K562 (cell line): ENCODE results near the gene C20orf141. TPM values are rescaled to one million over a fixed set of nuclear protein-coding genes. Genes with fewer than 3 reads are reported as not detected.

Source experiments
- ARNT ChIP-seq, 2 experiments: fragments of 450-650 bp; IDR thresholded peaks; 2 replicates each; pipeline ENCODE4 v1.6.1; 2016; ENCODE audit warnings: mild to moderate bottlenecking in 1 of 2
- ATF1 ChIP-seq, 2 experiments: fragments of 450-650 bp in 1 of 2; IDR thresholded peaks; 2 replicates each; pipeline ENCODE4 v1.6.1; 2016; ENCODE audit warnings: missing compliant biosample characterization in 1 of 2, missing genetic modification characterization in 1 of 2
- CEBPG ChIP-seq, 3 experiments: fragments of 200-800 bp in 1 of 3; sonication (Bioruptor generic) in 1 of 3; sonication (generic) in 1 of 3; formaldehyde crosslinking in 1 of 3; IDR thresholded peaks in 2 of 3; conservative IDR thresholded peaks in 1 of 3; 2 replicates each; pipeline versions ENCODE4 v1.6.1 to v1.8.0; 2016 to 2022; ENCODE audit warnings: missing compliant biosample characterization in 2 of 3, missing genetic modification characterization in 2 of 3, mild to moderate bottlenecking in 1 of 3, missing genetic modification reagents in 1 of 3
- DDX20 ChIP-seq: fragments of 450-650 bp; IDR thresholded peaks from 2 replicates; pipeline ENCODE4 v1.6.1; 2016; ENCODE audit warnings: missing genetic modification characterization, low read depth, mild to moderate bottlenecking, missing compliant biosample characterization, moderate library complexity
- DPF2 ChIP-seq: fragments of 450-650 bp; IDR thresholded peaks from 2 replicates; pipeline ENCODE4 v1.6.1; 2016
- FOXA1 ChIP-seq: fragments of 450-650 bp; IDR thresholded peaks from 2 replicates; pipeline ENCODE4 v1.6.1; 2016; ENCODE audit warnings: mild to moderate bottlenecking, borderline replicate concordance
- MAFK ChIP-seq: IDR thresholded peaks from 2 replicates; pipeline ENCODE4 v1.6.1; 2011; ENCODE audit warnings: low read length, improper control_type of control experiment
- MCM3 ChIP-seq: fragments of 450-650 bp; IDR thresholded peaks from 2 replicates; pipeline ENCODE4 v1.6.1; 2016
- PML ChIP-seq: IDR thresholded peaks from 2 replicates; pipeline ENCODE4 v1.6.1; 2012; ENCODE audit warnings: low read length, inconsistent platforms
- PRMT5 ChIP-seq: sonication (generic); formaldehyde crosslinking; IDR thresholded peaks from 2 replicates; pipeline ENCODE4 v1.5.0; 2020; ENCODE audit warnings: missing genetic modification reagents
- RAD51 ChIP-seq: fragments of 450-650 bp; IDR thresholded peaks from 2 replicates; pipeline ENCODE4 v1.7.1; 2016; ENCODE audit warnings: low read depth, mild to moderate bottlenecking, borderline replicate concordance
- SIX5 ChIP-seq, 2 experiments: IDR thresholded peaks; 2 replicates each; pipeline ENCODE4 v1.6.1; 2011; ENCODE audit warnings: low read length in 2 of 2, borderline replicate concordance in 1 of 2, low read depth in 1 of 2, mild to moderate bottlenecking in 1 of 2, moderate library complexity in 1 of 2; ENCODE audit not compliant: insufficient read depth in 1 of 2
- SMAD1 ChIP-seq: fragments of 150-350 bp; IDR thresholded peaks from 2 replicates; pipeline ENCODE4 v1.6.1; 2014; ENCODE audit warnings: low read length, low read depth; ENCODE audit not compliant: partially characterized antibody
- SMAD4 ChIP-seq: fragments of 250-450 bp; sonication (Bioruptor Pico); conservative IDR thresholded peaks from 2 replicates; pipeline ENCODE4 v1.8.0; 2021; ENCODE audit warnings: inconsistent platforms, mild to moderate bottlenecking, moderate library complexity
- SNRNP70 ChIP-seq: fragments of 200-400 bp; formaldehyde crosslinking; optimal IDR thresholded peaks from 2 replicates; pipeline ENCODE3; 2017; ENCODE audit warnings: low read depth, low read length
- ZNF445 ChIP-seq: fragments of 250-450 bp; sonication (Bioruptor Pico); IDR thresholded peaks from 2 replicates; pipeline ENCODE4 v1.4.0; 2020; ENCODE audit warnings: low read depth, mild to moderate bottlenecking, moderate library complexity
- polyA plus RNA-seq, 8 experiments: library from polyadenylated mRNA; depleted of rRNA in 4 of 8; stranded (reverse) in 5 of 8; unstranded in 3 of 8; fragments of >200 nt; fragmentation: Nextera tagmentation in 2 of 8; fragmentation: Illumina TruSeq in 1 of 8; extraction: Ambion mirVana in 2 of 8; extraction: Trizol in 1 of 8; gene quantifications; 2 replicates each; pipeline versions ENCODE4 v1.2.1 to v1.2.3, GENCODE V29; 2011 to 2014; ENCODE audit warnings: inconsistent platforms in 1 of 8, missing spikeins in 1 of 8
- total RNA-seq, 7 experiments: library from RNA; depleted of rRNA in 6 of 7; stranded (reverse); fragments of >200 nt in 6 of 7; fragmentation: Illumina TruSeq in 2 of 7; extraction: Trizol in 2 of 7; gene quantifications; 2 replicates each; pipeline versions ENCODE4 v1.2.1 to v1.2.3, GENCODE V29; 2011 to 2021; ENCODE audit warnings: low replicate concordance in 1 of 7
- TF ChIP-seq, protein P1 (sequence below): fragments of 150-350 bp; conservative IDR thresholded peaks from 2 replicates; pipeline ENCODE4 v1.6.1; 2014; ENCODE audit warnings: low read length
- TF ChIP-seq, protein P2 (sequence below): fragments of 450-650 bp; IDR thresholded peaks from 2 replicates; pipeline ENCODE4 v1.6.1; 2016; ENCODE audit warnings: mild to moderate bottlenecking
- TF ChIP-seq, protein P3 (sequence below): fragments of 450-650 bp; IDR thresholded peaks from one replicate; pipeline ENCODE4 v1.6.1; 2018; ENCODE audit warnings: mild to moderate bottlenecking, moderate library complexity; ENCODE audit not compliant: partially characterized antibody
- TF ChIP-seq, protein P4 (sequence below): fragments of 250-450 bp; sonication (Bioruptor Pico); IDR thresholded peaks from 2 replicates; pipeline ENCODE4 v1.4.0; 2020; ENCODE audit warnings: mild to moderate bottlenecking, moderate library complexity

C20orf141 gene
- total and polyA plus RNA-seq, 9 of the 15 experiments (the other 6 are each of a cell fraction or from before 2014, with no cell fraction given) = not detected

- peak; percentile 75 for TF ChIP-seq PML
- no peak for TF ChIP-seq FOXA1
- TF ChIP-seq MCM3 = no peak
- no peak for TF ChIP-seq SIX5 (IDR thresholded peaks at IDR 0.05; ENCODE audit: borderline replicate concordance in 1 of 2, insufficient read depth in 1 of 2, low read depth in 1 of 2, low read length in 2 of 2)
- TF ChIP-seq, protein P1, sequence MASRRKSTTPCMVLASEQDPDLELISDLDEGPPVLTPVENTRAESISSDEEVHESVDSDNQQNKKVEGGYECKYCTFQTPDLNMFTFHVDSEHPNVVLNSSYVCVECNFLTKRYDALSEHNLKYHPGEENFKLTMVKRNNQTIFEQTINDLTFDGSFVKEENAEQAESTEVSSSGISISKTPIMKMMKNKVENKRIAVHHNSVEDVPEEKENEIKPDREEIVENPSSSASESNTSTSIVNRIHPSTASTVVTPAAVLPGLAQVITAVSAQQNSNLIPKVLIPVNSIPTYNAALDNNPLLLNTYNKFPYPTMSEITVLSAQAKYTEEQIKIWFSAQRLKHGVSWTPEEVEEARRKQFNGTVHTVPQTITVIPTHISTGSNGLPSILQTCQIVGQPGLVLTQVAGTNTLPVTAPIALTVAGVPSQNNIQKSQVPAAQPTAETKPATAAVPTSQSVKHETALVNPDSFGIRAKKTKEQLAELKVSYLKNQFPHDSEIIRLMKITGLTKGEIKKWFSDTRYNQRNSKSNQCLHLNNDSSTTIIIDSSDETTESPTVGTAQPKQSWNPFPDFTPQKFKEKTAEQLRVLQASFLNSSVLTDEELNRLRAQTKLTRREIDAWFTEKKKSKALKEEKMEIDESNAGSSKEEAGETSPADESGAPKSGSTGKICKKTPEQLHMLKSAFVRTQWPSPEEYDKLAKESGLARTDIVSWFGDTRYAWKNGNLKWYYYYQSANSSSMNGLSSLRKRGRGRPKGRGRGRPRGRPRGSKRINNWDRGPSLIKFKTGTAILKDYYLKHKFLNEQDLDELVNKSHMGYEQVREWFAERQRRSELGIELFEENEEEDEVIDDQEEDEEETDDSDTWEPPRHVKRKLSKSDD = no peak
- no peak for TF ChIP-seq ATF1 (CRISPR knock-in tag; IDR thresholded peaks at IDR 0.05)
- no peak for TF ChIP-seq ATF1 (tag; IDR thresholded peaks at IDR 0.05)
- TF ChIP-seq, protein P2, sequence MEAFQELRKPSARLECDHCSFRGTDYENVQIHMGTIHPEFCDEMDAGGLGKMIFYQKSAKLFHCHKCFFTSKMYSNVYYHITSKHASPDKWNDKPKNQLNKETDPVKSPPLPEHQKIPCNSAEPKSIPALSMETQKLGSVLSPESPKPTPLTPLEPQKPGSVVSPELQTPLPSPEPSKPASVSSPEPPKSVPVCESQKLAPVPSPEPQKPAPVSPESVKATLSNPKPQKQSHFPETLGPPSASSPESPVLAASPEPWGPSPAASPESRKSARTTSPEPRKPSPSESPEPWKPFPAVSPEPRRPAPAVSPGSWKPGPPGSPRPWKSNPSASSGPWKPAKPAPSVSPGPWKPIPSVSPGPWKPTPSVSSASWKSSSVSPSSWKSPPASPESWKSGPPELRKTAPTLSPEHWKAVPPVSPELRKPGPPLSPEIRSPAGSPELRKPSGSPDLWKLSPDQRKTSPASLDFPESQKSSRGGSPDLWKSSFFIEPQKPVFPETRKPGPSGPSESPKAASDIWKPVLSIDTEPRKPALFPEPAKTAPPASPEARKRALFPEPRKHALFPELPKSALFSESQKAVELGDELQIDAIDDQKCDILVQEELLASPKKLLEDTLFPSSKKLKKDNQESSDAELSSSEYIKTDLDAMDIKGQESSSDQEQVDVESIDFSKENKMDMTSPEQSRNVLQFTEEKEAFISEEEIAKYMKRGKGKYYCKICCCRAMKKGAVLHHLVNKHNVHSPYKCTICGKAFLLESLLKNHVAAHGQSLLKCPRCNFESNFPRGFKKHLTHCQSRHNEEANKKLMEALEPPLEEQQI = no peak
- no peak for TF ChIP-seq ZNF445 (CRISPR knock-in tag)
- TF ChIP-seq DDX20 (tag) = no peak
- no peak for TF ChIP-seq RAD51
- TF ChIP-seq, protein P3, sequence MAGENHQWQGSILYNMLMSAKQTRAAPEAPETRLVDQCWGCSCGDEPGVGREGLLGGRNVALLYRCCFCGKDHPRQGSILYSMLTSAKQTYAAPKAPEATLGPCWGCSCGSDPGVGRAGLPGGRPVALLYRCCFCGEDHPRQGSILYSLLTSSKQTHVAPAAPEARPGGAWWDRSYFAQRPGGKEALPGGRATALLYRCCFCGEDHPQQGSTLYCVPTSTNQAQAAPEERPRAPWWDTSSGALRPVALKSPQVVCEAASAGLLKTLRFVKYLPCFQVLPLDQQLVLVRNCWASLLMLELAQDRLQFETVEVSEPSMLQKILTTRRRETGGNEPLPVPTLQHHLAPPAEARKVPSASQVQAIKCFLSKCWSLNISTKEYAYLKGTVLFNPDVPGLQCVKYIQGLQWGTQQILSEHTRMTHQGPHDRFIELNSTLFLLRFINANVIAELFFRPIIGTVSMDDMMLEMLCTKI = no peak
- TF ChIP-seq, protein P4, sequence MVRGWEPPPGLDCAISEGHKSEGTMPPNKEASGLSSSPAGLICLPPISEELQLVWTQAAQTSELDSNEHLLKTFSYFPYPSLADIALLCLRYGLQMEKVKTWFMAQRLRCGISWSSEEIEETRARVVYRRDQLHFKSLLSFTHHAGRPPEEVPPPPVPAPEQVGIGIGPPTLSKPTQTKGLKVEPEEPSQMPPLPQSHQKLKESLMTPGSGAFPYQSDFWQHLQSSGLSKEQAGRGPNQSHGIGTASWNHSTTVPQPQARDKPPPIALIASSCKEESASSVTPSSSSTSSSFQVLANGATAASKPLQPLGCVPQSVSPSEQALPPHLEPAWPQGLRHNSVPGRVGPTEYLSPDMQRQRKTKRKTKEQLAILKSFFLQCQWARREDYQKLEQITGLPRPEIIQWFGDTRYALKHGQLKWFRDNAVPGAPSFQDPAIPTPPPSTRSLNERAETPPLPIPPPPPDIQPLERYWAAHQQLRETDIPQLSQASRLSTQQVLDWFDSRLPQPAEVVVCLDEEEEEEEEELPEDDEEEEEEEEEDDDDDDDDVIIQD = no peak
- TF ChIP-seq DPF2 = 0 out of 2 replicates have a peak, but pooled peaks have one; percentile 58
- TF ChIP-seq SNRNP70 = no peak
- no peak for TF ChIP-seq ARNT (IDR thresholded peaks at IDR 0.05)
- TF ChIP-seq CEBPG (CRISPR knock-in tag; IDR thresholded peaks at IDR 0.05) = peak; percentile 59; the same call in 1 of the 2 replicates
- TF ChIP-seq CEBPG (tag; conservative IDR thresholded peaks at IDR 0.05 in 1 of 2, IDR thresholded peaks at IDR 0.05 in 1 of 2) = peak in 1 of 2 experiments; percentile 68; a peak in 3 of 4 replicates
- TF ChIP-seq SMAD4 (CRISPR knock-in tag) = peak; percentile 62
- no peak for TF ChIP-seq PRMT5 (CRISPR knock-in tag)
- no peak for TF ChIP-seq MAFK
- no peak for TF ChIP-seq SMAD1
Observed at GRCh38 chr20:2804041-2804828, 10.6 kb upstream of the C20orf141 start (continued).
